Natural killer cell (primary cell): ENCODE measurements around the gene CPLX1. TPM values are rescaled to one million over a fixed set of nuclear protein-coding genes. Genes with fewer than 3 reads are reported as not detected.
"Not testable (repeated sequence)": the region's sequence is repeated elsewhere in the genome, so short reads cannot be mapped to it uniquely, and the experiment has no call there.

ENCODE experiments used
- ATAC-seq, 3 donors: fragments of 150-1000 bp in 2 of 3; fragments of 200-7000 bp in 1 of 3; cut with Tn5 transposase; 1 replicate in 1 of 3; 2 replicates in 2 of 3; pipeline ENCODE4 v1.10.0; 2021; ENCODE audit warnings: mild to moderate bottlenecking in 2 of 3, moderate library complexity in 2 of 3
- DNase-seq, 2 donors: peaks; one replicate each; pipeline versions ENCODE4 v3.0.0 to v3.0.0-alpha.2; 2013 to 2021; ENCODE audit warnings: mixed read lengths in 1 of 2
- H3K27ac ChIP-seq: one replicate; pipeline ENCODE4 v1.5.1; 2013; ENCODE audit warnings: mild to moderate bottlenecking, low read length
- H3K27me3 ChIP-seq: one replicate; pipeline ENCODE4 v1.6.1; 2013; ENCODE audit warnings: low read length; ENCODE audit not compliant: control insufficient read depth, insufficient read depth
- H3K36me3 ChIP-seq: one replicate; pipeline ENCODE4 v1.6.1; 2013; ENCODE audit warnings: low read length; ENCODE audit not compliant: control insufficient read depth, insufficient read depth
- H3K4me1 ChIP-seq: one replicate; pipeline ENCODE4 v1.6.1; 2013; ENCODE audit warnings: low read length; ENCODE audit not compliant: control insufficient read depth, insufficient read depth
- H3K4me3 ChIP-seq: one replicate; pipeline ENCODE4 v1.5.1; 2013; ENCODE audit warnings: low read length
- H3K9me3 ChIP-seq: one replicate; pipeline ENCODE4 v1.6.1; 2013; ENCODE audit warnings: low read length; ENCODE audit not compliant: control insufficient read depth, insufficient read depth
- H3K27ac Mint-ChIP-seq, 2 donors: one replicate each; pipeline ENCODE4 v1.8.0; 2022; ENCODE audit warnings: mild to moderate bottlenecking in 2 of 2, mixed read lengths in 2 of 2, moderate library complexity in 1 of 2
- H3K27me3 Mint-ChIP-seq, 2 donors: one replicate each; pipeline ENCODE4 v1.8.0; 2022; ENCODE audit warnings: low read depth in 2 of 2, mixed read lengths in 2 of 2
- H3K36me3 Mint-ChIP-seq: one replicate; pipeline ENCODE4 v1.8.0; 2022; ENCODE audit warnings: mixed read lengths
- H3K4me1 Mint-ChIP-seq, 2 donors: one replicate each; pipeline ENCODE4 v1.8.0; 2022; ENCODE audit warnings: mixed read lengths in 2 of 2
- H3K4me3 Mint-ChIP-seq: one replicate; pipeline ENCODE4 v1.8.0; 2022; ENCODE audit warnings: mild to moderate bottlenecking, moderate library complexity, mixed read lengths
- H3K9me3 Mint-ChIP-seq, 2 donors: one replicate each; pipeline ENCODE4 v1.8.0; 2022; ENCODE audit warnings: mixed read lengths in 2 of 2
- WGBS: methylation state at CpG from one replicate; pipeline ENCODE4 v1.1.7; 2013; ENCODE audit warnings: missing lambda C conversion rate; ENCODE audit not compliant: insufficient coverage; 5-methylcytosine and 5-hydroxymethylcytosine counted together
- intact Hi-C: fragments of 100-400 bp; cut with micrococcal nuclease; formaldehyde crosslinking; loops from one replicate; pipeline ENCODE4 v1.14.2; 2022
- total RNA-seq, 4 donors: library from RNA; stranded (reverse); fragments of 120-200 nt in 1 of 4; gene quantifications; one replicate each; pipeline versions ENCODE4 v1.2.3 to v1.2.4, GENCODE V29; 2013 to 2022
- TF ChIP-seq, protein P1 (sequence below): fragments of 200-600 bp; IDR thresholded peaks from one replicate; pipeline ENCODE4 v1.8.0; 2022; ENCODE audit warnings: antibody characterized with exemption

Gene CPLX1
- total RNA-seq, 3 donors from 2014 or later (not counting 1 experiment from before 2014, with no cell fraction given), result not detected

DNA sequence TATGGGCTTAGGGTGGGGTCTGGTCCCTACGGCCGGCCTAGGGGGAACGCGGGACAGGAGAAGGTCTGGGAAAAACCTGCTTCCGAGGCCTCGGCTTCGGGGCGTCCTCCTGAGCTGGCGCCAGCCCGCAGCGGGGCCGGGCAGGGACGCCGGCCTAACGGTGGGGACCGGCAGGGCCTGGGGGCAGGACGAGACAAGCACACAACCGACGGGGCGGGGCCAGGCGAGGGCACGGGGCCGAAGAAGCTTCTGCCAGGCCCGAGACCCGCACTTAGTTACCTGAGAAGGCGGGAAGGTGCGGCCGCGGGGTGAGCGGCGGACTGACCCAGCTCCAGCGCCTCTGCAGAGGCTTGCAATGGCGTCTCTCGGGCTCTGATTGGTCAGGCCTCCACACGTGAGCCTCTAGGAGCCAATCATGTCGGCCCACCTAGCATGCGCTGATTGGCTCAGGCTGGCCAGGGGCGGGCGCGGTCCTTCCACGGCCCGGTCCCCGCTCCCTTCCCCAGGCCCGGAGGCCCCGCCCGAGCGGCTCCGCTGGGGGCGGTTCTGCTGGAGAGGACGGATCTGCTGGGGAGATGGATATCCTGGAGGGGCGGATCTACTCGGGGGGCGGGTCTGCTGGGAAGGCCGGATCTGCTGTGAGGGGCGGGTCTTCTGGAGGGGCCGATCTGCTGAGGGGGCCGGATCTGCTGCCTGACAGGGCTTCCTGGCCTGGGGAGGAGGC is 44.3 kb downstream of the CPLX1 start:
- H3K27ac ChIP-seq, result peak overlapping the region; percentile 77
- H3K9me3 Mint-ChIP-seq, result no peaks in the 10 kb centered on the region
- peak overlapping the region; percentile 92 for H3K4me3 Mint-ChIP-seq
- peaks cover 12% of the 10 kb centered on the region for H3K27me3 ChIP-seq
- peak overlapping the region; percentile 93 to 97 for H3K27ac Mint-ChIP-seq
- peaks cover 44 to 55% of the 10 kb centered on the region in 2 donors for H3K4me1 Mint-ChIP-seq
- peak overlapping the region; percentile 97 for H3K4me3 ChIP-seq
- under 1% methylated on average over 57 of the region's 57 CpGs for WGBS
- intact Hi-C loops, result loop anchor here (2.0 to 5.0 kb wide), 2 partner anchors 43 to 74 kb away; partner anchors contain the start of gene PCGF3
- H3K36me3 Mint-ChIP-seq, result no peaks in the 10 kb centered on the region
- H3K27me3 Mint-ChIP-seq, result peaks cover 18 to 22% of the 10 kb centered on the region in 2 donors
- H3K9me3 ChIP-seq, result no peaks in the 10 kb centered on the region
- ATAC-seq, result peak; percentile 87 to 97 (median 92)
- DNase-seq, result peak; percentile 99
- TF ChIP-seq, protein P1, sequence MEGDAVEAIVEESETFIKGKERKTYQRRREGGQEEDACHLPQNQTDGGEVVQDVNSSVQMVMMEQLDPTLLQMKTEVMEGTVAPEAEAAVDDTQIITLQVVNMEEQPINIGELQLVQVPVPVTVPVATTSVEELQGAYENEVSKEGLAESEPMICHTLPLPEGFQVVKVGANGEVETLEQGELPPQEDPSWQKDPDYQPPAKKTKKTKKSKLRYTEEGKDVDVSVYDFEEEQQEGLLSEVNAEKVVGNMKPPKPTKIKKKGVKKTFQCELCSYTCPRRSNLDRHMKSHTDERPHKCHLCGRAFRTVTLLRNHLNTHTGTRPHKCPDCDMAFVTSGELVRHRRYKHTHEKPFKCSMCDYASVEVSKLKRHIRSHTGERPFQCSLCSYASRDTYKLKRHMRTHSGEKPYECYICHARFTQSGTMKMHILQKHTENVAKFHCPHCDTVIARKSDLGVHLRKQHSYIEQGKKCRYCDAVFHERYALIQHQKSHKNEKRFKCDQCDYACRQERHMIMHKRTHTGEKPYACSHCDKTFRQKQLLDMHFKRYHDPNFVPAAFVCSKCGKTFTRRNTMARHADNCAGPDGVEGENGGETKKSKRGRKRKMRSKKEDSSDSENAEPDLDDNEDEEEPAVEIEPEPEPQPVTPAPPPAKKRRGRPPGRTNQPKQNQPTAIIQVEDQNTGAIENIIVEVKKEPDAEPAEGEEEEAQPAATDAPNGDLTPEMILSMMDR, result no peak
- peaks cover 10% of the 10 kb centered on the region for H3K36me3 ChIP-seq
- H3K4me1 ChIP-seq, result peaks cover 43% of the 10 kb centered on the region

DNA sequence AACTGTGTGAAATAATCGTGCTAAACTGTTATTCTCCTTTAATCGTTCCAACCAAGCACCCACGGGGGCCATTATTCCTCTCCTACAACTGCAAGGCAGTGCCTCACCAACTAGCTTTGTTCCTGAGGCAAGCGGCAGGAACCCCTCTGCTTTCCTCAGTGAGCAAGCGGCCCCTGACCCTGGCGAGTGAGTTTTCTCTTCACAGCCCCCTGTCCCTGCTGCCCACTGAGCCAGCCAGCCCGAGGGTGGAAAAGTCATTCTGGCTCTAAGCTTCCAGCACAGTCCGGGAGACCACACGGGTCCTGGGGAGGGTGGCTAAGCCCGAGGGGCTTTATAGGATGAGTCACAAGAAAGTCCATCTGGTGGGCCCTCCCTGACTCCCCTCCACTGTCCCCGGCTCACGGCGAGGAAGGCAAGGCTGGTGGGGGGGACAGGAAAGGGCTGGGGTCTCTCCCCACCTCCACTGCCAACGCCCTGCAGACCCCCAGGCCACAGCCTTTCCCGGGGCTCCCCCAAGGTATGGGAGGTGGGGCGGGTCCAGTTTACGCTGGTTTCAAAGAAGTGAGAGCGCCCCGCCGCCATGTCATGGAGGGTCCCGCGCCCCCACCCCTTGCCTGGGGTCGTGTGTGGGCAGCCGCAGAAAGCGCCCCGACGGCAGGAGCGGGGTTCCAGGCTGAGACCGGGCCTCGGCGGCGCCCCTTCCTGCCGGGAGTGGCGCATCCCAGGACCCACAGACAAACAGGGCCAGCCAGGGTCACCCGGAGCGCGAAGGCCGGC is 45.0 kb downstream of the CPLX1 start:
- Mint-ChIP-seq H3K4me1 (peaks cover 48 to 61% of the 10 kb centered on the region in 2 donors), H3K27me3 (peaks cover 18 to 22% of the 10 kb centered on the region in 2 donors), H3K4me3 (peak overlapping the region; percentile 92), H3K9me3 (no peaks in the 10 kb centered on the region), H3K36me3 (no peaks in the 10 kb centered on the region), H3K27ac (peak overlapping the region; percentile 93 to 97)
- TF ChIP-seq, protein P1, result no peak
- Histone ChIP-seq H3K36me3 (peaks cover 13% of the 10 kb centered on the region), H3K4me3 (peak overlapping the region; percentile 97), H3K27me3 (peaks cover 11% of the 10 kb centered on the region), H3K4me1 (peaks cover 43% of the 10 kb centered on the region), H3K27ac (peak overlapping the region; percentile 77), H3K9me3 (no peaks in the 10 kb centered on the region)
- 7% methylated on average over 36 of the region's 38 CpGs for WGBS
- ATAC-seq (no peak), DNase-seq (no peak)
- intact Hi-C loops, result loop anchor here (5.0 kb wide), 1 partner anchor 74 kb away; the partner anchor contains the start of gene PCGF3

DNA sequence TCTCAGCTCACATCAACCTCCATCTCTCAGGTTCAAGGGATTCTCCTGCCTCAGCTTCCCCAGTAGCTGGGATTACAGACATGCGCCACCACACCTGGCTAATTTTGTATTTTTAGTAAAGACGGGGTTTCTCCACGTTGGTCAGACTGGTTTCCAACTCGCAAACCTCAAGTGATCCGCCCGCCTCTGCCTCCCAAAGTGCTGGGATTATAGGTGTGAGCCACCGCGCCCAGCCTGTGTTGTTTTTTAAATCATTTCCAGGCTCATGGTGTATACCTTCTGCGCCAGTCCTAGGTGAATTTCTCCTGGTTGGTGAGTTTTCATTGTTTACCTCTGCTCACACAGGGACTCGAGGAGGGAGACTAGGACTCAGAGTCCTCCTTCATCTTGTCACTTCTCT is 45.7 kb downstream of the CPLX1 start:
- Histone ChIP-seq H3K4me1 (peaks cover 42% of the 10 kb centered on the region), H3K27me3 (peaks cover 10% of the 10 kb centered on the region), H3K36me3 (peaks cover 14% of the 10 kb centered on the region)
- not testable (repeated sequence) for H3K9me3 ChIP-seq, H3K4me3 ChIP-seq, H3K27ac ChIP-seq, ATAC-seq, H3K9me3 Mint-ChIP-seq, H3K36me3 Mint-ChIP-seq
- Mint-ChIP-seq H3K4me3 (peak overlapping the region; percentile 92), H3K27me3 (peaks cover 14 to 17% of the 10 kb centered on the region in 2 donors), H3K27ac (peak overlapping the region; percentile 93 to 97), H3K4me1 (peaks cover 53 to 62% of the 10 kb centered on the region in 2 donors)
- 79% methylated on average over 10 of the region's 10 CpGs for WGBS
- peak in 1 of 2 donors; percentile 6 for DNase-seq
- intact Hi-C loops, result loop anchor here (5.0 kb wide), 1 partner anchor 73 kb away; the partner anchor contains the start of gene PCGF3

DNA sequence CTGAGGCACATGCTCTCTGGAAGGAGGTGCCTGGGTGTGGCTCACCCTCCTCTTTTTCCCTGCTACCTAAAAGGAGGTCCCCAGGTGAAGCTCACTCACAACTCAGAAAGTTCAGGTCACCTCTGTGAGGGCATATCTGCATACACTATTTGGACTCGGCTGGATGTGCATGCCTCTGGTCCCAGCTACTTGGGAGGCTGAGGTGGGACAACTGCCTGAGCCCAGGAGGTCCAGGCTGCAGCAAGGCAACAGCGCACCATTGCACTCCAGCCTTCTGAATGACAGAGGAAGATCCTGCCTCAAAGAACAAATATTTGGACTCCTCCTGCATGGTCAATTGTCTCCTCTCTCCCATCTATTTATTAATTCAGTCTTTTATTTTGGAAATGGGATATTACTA is 46.4 kb downstream of the CPLX1 start:
- Mint-ChIP-seq H3K27me3 (peaks cover 7 to 10% of the 10 kb centered on the region in 2 donors), H3K9me3 (no peaks in the 10 kb centered on the region), H3K4me1 (peaks cover 55 to 62% of the 10 kb centered on the region in 2 donors), H3K36me3 (no peaks in the 10 kb centered on the region), H3K27ac (peak overlapping the region; percentile 93 to 97), H3K4me3 (peak overlapping the region; percentile 64)
- no peaks in the 10 kb centered on the region for H3K9me3 ChIP-seq
- WGBS, result 95% methylated on average over 2 of the region's 2 CpGs
- ATAC-seq (no peak), DNase-seq (no peak)
- H3K27me3 ChIP-seq, result peaks cover 3% of the 10 kb centered on the region
- H3K4me3 ChIP-seq, result no peak overlapping the region
- peaks cover 48% of the 10 kb centered on the region for H3K4me1 ChIP-seq
- no peak overlapping the region for H3K27ac ChIP-seq
- TF ChIP-seq, protein P1, result no peak
- peaks cover 15% of the 10 kb centered on the region for H3K36me3 ChIP-seq
- intact Hi-C loops, result no loop called here
